Stimulated activated CD8-positive, alpha-beta memory T cell treated with anti-CD3 and anti-CD28 coated beads, Interleukin-4, amount 100 ng/mL, for 4 hours (primary cell): ENCODE results near the gene MRPL12.
"Not testable (repeated sequence)": the region's sequence is repeated elsewhere in the genome, so short reads cannot be mapped to it uniquely, and the experiment has no call there.

Experiments
- DNase-seq, 2 donors: peaks; one replicate each; pipeline ENCODE4 v3.0.0-alpha.2; 2020; ENCODE audit warnings: low read depth in 2 of 2, low spot score in 1 of 2

MRPL12 gene

DNA sequence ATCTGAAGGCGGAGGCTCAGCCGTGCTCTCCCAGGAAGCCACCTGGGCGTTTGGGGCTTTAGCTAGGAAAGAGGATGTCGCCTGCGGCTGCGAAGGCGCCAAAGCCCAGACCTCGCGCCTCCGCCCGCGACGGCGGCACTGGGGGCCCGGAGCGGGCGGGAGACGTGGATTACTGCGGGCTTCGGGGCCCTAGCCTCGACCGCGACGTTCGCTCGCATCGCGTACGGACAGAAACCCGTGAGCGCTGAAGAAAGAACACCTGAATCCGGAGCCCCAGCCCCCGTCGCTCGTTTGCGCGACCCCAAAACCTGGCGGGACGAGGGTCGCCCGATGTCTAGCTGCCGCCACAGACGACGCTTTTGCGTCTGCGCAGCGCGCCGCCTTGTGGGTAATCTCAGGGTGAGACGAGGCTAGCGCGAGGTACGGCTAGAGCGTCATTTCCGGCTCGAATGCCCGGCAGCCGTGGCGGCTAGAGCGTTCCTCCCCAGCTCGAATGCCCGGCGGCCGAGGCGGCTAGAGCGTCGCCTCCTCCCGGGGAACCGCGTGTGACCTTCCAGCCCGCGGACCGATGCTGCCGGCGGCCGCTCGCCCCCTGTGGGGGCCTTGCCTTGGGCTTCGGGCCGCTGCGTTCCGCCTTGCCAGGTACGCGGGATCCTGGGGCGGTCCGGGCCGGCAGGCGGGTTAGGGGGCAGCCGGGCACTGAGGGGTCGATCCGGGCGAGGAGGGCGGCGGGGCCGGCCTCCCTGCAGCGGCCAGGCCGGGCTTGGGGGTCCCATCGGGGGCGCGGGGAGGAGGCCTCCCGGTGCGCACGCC lies at the start of gene MRPL12:
Gene MRPL12 (plus strand): TSS at position 434 of the 813 bp plus-strand sequence. CDS start 135 bp downstream, at position 569.
- peak; percentile 72 to 80 for DNase-seq

DNA sequence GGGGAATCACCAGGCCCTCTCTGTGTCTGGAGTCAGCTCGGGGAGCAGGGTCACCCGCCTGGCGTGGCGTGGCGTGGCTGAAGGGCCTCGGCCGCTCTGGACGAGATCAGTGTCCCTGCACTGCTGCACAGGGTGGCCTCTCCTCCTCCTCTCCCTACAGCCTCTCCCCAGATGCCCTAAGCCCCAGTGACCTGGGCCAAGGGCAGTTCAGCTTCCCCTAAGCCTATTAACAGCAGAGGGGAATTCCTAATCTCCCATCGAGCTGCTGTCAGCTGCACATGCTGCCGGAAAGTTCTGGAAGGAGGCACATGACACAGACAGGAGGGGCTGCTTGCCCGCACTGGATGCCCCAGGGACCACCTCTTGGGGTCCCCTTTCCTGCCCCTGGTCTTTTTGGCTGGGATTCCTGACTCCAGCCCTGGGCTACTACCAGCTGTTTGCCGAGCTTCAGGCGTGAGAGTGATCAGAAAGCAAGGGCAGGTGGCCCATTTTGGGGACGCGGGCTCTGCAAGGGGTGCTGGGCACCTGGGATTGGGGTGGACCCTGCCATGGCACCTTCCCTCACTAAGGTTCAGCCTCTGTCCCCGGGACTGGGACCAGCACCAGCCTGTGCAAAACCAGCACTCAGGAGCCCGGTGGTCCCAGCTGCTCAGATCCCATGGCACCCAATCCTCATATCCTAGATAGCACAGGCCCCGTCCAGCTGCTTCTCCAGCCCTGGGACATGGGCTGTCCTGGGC lies 47.6 kb upstream of the MRPL12 start:
- no peak for DNase-seq

DNA sequence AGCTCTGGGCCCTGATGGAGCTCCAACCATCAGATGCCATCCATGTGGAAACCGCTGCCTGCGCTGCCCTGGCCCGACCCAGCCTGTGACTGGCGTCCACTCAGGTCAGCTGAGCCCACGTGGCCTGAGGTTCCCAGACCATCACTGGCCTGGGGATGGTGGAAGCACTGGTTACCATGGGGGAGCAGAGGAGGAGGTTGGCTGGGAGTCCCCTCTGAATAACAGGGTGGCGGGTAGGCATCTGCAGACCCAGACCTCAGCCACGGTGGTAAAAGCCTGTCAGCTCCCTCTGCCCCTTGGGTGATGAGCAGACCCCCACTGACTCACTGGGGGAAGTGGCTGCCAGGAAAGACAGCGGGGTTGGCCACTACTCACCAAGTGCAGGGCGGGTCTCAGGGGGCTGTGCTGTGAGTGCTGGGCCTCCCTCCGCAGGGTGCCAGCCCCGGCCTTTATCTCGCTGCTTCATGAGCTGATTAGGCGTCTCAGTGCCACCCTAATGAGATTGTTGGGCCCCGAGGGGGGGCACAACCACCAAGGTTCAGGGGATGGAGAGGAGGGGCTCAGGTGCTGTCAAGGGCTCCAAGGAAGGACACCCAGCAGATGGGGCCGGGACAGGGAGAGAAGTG lies 46.9 kb upstream of the MRPL12 start, which contains the start of gene PDE6G:
Gene PDE6G (minus strand): TSS at position 425 of the 626 bp plus-strand sequence. CDS start 3,237 bp downstream, outside the sequence.
- DNase-seq: no peak

DNA sequence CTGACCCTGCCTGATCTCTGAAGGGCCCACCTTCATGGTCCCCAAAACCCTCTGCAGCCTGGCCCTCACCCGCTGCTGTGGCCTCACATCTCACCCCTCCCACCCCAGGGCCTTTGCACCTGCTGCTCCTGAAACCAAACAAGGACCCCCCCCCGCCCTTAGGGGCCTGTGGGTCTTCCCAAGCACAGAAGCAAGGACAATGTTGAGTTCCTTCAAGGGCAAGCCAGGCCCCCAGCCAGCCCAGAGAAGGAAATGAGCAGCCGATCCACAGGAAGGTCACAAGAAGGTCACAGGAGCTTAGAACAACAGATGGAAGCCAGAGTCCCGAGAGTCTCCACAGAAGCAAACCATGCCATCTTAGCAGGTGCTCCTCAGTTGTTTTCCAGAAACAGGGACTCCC lies 46.3 kb upstream of the MRPL12 start:
- DNase-seq: no peak

DNA sequence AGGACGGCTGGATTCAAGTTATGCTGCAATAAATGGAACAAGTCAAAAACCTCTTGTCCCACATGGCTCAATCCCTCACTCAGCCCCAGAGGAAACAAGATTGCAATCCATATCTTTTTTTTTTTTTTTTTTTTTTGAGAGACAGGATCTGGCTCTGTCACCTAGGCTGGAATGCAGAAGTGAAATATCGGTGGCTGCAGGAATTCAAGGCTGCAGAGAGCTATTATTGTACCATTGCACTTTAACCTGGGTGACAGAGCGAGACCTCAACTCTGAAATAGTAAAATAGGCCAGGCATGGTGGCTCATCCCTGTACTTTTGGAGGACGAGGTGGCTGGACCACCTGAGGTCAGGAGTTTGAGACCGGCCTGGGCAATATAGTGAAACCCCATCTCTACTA lies 44.1 kb upstream of the MRPL12 start:
- no peak for DNase-seq

DNA sequence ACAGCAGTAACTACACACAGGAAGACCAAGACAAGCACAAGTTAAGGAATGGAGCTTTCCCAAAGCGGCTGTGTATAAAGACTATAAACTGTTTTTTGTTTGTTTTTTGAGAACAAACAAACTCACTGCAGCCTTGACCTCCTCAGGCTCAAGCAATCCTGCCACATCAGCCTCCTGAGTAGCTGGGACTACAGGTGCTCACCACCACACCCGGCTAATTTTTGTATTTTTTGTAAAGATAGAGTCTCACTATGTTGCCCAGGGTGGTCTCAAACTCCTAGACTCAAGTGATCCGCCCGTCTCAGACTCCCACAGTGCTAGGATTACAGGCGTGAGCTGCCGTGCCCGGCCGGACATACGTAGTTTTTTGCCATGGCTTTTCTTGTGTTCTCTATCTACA lies 42.7 kb upstream of the MRPL12 start:
- DNase-seq: no peak

DNA sequence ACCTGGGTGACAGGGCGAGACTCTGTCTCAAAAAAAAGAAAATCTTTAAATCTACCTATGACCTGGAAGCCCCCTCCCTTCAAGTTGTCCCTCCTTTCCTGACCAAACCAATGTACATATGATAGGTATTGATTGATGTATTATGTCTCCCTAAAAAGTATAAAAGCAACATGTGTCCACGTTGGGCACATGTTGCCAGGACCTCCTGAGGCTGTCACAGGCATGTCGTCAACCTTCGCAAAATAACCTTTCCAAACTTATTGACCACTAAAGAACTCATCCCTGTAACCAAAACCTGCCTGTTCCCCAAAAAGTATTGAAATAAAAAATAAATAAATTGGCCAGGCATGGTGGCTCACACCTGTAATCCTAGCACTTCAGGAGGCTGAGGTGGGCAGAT lies 41.2 kb upstream of the MRPL12 start:
- no peak for DNase-seq

DNA sequence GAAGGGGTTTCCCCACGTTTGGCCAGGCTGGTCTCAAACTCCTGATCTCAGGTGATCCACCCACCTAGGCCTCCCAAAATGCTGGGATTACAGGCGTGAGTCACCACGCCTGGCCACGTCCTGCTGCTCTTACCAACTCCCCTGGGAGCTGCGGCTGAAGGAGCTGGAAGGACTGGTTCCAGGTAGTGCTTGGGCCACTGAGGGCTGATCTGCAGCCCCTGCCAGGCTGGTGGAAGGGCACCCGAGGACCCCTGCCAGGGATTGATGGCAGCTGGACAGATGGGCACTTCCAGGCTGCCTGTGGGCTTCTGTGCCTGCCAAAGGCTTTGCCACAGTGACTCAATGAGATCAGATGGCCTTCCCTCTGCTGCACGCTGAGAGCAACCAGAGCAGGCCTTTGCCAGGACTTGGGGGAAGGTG lies 39.1 kb upstream of the MRPL12 start:
- DNase-seq: no peak

DNA sequence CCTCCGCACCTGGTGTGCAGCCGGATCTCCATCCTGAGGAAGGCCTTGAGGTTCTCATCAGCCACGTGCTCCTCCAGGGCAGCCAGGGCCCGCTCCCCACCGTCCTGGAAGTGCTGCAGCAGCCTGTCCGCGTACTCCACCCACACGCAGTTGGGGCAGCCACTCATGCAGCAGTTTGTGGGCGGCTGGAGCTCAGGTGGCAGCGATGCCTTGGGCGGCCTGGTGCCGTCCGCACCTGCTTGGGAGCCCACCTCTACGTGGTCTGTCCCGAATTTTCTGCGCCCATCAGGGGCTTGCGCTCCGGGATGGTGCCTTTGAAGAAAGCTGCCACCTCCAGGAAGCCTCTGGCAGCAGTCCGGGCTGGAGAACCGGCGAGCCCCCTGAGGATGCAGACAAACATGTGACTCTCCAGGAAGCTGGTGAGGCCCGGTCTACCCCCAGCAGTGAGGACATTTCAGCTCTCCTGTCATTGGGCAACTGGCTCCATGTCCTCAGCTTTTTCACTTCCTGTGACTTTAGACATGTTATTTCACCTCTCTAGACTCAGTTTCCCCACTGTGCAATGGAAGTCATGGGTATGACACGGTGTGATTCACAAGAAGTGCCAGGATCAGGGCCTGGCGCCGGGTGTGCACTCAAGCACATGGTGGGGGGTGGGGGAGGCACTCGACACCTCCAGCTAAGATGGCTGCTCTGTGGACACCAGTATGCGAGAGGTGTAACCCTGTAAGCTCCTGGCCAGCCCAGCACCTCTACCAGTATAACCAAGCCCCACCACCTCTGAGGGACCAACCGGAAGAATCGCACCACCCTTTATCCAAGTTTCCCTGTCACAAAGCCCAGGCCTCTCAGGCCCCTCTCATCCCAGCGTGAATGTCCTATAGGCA lies 37.7 kb upstream of the MRPL12 start:
- DNase-seq: peak; percentile 33 to 38

DNA sequence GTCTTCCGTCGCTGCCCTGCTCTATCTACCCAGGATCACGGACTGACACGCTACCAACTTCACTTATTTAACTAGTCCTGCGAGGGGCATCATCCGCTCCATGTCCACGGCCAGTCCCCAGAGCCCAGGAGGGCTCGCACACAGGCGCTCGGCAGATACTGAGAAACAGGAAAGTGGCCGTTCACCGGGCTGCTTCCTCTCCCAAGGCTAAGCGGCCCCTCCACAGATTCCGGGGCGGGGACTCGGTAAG lies 37.1 kb upstream of the MRPL12 start:
- no peak for DNase-seq

DNA sequence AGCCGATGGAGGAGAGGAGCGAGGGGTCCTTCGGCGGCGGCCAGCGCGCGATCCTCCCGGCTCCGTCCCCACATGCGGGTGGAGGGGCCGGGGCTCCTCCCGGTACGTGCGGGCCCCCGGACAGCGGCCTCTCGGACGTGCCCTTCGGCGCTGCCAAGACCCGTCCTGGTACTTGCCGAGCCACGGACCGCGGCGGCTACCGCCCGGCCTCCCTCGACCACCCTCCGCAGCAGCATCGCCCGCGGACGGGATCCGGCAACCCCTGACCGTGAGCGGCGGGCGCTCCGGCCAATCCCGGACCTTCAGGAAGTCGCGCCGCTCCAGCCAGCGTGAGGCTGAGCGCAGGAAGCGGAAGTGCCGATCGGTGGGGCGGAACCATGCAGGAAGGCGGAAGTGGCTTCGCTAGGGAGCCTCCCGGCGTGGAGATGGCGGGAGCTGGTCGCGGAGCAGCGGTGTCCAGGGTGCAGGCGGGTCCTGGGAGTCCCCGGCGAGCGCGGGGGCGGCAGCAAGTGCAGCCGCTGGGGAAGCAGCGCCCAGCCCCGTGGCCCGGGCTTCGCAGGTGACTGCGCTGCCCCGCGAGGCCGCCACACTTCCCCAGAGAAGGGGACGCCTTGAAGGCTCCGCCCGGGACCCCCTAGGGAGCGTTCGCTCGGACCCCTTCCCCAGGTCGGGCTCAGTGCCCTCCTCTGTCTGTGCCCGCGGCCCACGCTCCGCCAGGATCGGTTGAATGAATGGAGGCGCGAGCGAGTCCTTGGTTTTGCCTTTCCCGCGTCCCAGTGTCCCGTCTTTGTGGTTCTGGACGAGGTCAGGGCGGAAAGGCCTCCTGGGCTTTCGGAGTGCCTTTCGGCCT lies 36.6 kb upstream of the MRPL12 start, which contains the start of the genes CCDC137 and OXLD1:
Gene CCDC137 (plus strand): TSS at position 396 of the 850 bp plus-strand sequence. CDS start 30 bp downstream, at position 426.
Gene OXLD1 (minus strand): TSS at position 264 of the 850 bp plus-strand sequence. CDS start 28 bp downstream, at position 236.
- peak; percentile 83 to 87 for DNase-seq

DNA sequence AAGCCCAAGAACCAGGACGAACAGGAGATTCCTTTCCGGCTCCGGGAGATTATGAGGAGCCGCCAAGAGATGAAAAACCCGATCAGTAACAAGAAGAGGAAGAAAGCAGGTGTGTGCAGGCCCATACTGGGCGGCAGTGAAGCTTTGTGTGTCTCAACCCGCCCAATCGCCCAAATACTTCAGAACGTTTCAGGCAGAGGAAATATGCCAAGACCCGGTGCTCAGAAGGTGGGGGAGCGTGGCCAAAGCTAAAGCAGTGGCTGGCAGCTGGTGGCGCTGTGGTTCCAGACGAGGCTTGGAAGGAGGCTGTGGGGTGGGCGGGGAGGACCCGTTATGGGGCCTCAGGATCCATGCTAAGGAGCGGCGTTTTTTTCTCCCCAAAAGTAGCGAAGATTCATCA lies 35.4 kb upstream of the MRPL12 start:
- DNase-seq: no peak

DNA sequence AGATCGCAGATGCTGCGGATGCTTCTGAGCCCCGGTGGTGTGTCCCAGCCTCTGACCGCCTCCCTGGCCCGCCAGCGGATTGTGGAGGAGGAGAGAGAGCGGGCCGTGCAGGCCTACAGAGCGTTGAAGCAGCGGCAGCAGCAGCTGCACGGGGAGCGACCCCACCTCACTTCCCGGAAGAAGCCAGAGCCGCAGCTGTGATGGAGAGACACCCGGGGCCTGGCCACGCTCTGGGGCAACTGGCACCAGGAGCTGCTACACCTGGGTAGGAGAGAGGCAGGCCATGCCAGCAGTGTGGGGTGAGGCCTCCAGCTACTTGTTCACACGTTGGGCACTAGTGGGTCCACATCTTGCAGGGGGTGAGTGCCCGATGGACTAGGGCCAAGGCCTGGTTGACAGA lies 30.7 kb upstream of the MRPL12 start:
- DNase-seq: no peak

DNA sequence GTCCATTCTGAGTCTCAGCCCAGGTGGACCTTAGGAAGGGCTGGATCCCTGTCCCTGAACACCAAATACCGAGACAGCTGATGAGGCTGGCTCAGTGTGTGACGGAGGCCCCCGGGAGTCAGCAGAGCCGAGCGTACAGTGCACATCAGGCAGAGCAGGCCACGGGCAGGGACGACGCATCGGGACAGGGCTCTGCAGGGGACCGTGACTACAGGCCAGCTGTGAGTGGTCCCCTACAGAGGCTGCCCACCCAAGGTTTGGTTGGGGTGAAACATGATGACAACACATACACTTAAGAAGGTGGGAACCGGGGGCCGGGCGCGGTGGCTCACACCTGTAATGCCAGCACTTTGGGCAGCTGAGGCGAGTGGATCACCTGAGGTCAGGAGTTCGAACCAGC lies 30.2 kb upstream of the MRPL12 start:
- no peak for DNase-seq

DNA sequence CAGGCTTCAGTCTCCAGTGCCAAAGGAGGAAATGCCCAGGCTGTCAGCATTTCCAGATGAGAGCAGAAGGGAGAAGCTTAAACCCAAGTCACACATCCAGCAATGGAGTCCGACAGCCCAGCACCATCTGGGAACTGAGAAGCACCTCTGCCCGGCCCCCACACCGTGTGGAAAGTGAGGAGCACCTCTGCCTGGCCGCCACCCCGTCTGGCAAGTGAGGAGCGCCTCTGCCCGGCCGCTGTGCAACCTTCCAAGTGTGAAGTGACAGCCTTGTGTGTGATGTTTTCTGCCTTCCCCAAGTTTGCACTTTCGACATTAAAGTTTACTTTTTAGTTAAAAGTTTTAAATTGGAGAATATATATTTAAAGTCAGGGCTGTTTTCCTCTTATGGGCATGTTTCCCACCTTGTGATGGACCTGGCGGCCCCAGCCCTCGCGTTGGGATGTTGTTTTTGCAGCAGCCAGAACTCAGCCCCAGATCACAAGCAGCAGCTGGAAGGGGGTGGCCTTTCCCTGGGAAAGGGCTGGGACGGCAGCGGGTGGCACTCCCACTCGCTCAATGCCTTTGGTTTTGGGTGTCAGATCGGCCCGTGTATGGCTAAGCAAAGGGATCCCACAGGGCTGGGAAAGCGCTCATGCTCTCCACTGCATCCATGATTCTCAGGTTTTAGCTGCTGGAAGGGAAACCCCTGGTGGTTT lies 29.5 kb upstream of the MRPL12 start:
- DNase-seq: no peak

DNA sequence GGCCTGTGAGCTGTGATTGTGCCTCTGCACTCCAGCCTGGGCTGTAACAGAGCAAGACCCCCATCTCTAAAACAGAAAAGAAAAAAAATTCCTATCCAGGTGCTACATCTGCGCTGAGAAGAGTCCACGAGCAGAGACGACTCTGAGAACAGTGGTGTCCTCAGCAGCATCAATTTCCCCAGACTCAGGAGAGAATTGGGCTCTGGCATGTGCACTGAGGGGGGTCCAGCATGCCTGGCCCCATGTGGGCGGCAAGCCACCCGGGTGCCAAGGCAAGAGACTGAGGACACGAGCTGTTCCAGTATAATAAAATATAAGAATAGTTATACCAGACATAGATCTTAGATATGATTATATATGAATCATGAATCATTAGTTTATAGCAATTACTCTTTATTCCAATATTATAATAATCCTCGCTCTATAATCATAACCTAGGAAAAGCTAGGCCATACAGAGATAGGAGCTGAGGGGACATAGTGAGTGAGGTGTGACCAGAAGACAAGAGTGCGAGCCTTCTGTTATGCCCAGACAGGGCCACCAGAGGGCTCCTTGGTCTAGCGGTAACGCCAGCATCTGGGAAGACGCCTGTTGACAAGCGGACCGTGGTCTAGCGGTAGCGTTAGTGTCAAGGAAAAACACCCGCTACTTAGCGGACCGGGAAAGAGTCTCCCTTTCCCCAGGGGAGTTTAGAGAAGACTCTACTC lies 27.5 kb upstream of the MRPL12 start:
- DNase-seq: not testable (repeated sequence)

DNA sequence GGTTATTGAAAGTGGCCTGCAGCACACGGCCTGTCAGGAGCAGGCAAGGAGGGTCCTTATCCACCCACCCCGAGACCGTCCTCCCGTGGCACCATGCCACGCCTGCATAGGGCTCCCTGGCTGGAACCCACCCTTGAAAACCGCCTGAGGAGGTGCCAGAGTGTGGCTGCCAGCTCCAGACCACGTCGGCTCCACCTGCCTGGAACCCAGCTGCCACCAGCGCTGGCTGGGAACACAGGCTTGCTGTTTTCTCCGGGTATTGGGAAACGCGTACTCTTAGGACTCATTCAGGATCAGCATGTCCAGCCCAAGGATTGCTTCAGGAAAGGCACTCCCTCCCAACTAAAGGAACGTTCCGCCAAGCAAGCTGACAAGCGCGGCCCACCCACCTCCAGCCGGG lies 26.3 kb upstream of the MRPL12 start:
- DNase-seq: no peak

DNA sequence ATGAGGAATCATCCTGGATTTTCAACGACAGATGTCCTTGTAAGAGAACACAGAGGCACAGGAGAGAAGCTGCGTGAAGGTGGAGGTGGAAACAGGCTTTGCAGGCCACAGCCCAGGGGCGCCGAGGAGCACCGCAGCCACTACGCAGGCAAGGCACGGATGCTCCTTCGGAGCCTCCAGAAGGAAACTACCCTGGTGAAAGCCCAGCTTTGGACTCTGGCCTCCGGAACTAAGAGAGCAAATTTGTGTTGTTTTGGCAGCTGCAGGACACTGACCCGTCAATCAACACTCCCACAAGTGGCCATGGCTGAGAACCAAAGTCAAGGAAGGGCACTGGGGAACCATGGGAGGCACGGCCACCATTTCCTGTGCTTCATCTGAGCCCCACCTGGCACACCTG lies 23.0 kb upstream of the MRPL12 start:
- no peak for DNase-seq

DNA sequence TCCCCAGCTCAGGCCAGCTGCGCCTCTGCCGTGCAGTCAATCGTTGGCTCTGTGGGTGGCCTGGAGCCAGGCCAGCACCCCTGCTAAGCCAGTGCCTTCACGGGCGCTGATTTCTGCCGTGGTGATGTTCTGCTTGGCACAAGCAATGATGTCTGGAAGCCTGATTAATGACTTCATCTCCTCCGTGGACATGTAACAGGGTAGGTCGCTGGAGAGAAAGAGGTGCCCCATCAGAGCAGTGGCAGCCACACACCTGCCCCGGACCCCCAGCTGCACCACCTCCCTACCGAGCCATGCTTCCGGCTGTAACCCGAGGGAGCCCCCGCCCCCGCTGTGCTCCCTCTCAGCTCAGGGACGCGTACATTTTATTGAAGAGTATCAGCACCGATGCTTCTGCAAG lies 21.5 kb upstream of the MRPL12 start:
- DNase-seq: no peak
